DMS79 (cell line): ENCODE data around the gene GAS2L2.

Source experiments
- DNase-seq: peaks from one replicate; lab custom pipeline; 2025; lab: John Stamatoyannopoulos, UW

The GAS2L2 gene

DNA sequence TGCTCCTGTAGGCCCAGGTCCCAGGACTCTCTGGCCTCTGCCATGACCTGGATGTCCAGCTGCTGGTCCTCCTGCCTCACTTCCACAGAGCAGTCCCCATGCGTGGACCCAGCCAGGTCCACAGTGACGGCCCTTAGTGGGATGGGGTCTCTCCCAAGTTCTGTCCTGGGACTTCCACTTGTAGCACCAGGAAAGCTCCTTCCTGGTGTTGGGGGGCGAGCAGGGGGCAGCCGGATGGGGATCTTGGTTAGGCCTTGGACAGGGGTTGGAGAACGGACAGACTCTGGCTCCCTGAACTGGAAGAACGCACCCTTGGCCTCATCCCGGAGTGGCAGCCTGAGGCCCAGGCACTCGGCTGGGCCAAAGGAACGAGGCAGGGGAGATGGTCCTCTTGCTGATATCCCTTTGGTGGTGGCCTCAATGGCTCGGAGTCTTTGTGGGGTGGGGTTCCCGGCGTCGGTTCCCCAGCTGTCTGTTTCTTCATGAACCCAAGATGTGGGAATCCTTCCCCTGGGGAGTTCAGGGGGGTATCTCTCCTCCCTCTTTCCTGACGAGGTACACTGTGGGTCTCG, 7.2 kb downstream of the GAS2L2 start:
- no peak for DNase-seq

- no peak for DNase-seq
These were observed 7.8 kb downstream of the GAS2L2 start for GRCh38 chr17:35745246-35745645.

GRCh38 chr17:35744830-35745229, 8.2 kb downstream of the GAS2L2 start:
- DNase-seq: no peak

DNA sequence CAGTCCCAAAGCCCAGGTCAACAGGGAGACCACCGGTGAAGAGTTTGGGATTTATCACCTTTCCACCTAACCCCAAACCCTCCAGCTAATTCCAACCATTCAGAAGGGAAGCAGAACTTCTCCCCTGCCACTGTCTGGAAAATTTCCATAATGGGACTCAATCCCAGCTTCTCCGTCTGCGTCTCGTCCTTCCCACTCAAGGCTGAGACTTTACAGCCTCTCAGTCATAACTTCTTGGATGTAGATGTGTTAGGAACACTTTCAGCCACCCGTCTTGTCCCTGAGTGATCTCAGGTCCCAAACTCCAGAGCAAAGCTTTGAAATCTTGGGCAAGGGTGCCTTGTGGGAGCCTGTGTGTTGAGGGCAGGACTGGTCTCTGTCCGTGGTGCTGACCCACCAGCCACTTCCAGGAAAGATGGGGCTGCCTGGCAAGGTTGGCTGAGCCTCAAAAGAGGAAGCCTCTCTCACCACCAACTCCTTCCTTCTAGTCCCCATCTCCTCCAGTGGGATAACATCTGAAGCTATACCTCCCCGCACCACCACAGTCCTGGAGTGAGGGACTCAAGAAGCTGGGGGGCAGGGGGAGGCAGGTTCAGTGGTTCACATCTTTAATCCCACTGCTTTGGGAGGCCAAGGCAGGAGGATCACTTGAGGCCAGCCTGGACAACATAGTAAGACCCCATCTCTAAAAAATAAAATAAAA, 9.3 kb downstream of the GAS2L2 start:
- DNase-seq: no peak

- DNase-seq: no peak
These were observed 10.1 kb downstream of the GAS2L2 start for GRCh38 chr17:35742896-35743477.

- DNase-seq: no peak
These were observed 10.5 kb downstream of the GAS2L2 start for GRCh38 chr17:35742496-35742895.

- DNase-seq: no peak
These were observed 11.8 kb downstream of the GAS2L2 start for GRCh38 chr17:35740997-35741931.

GRCh38 chr17:35740216-35740615, 12.8 kb downstream of the GAS2L2 start:
- no peak for DNase-seq

DNA sequence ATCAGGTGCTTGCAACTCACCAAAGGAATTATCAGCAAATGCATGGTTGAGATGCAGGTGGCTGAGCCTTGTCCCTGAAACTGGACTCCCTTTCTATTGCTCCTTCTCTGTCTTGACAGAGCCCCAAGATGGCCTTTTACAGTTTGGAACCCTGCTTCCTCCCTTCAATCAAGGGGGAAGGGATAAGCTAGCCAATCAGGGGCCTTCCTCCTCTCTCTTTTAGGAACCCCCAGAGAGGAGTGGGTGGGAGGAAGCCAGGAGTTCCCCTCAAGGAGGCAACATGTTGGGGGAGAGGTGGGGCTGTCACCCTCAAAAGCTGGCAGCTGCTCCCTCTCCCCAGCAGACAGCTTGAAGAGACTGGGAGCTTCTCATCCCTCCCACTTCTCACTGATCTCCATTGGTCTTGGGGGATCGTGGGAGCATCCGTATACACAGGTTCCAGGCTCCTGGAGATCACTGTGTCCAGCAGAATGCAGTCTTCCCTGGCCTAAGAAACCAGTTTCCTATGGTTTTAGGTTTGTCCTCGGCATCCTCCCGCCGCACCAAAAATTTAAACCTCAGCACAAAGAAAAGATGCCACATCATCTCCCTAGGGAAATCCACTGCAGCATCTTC, 14.4 kb downstream of the GAS2L2 start:
- DNase-seq: no peak

- no peak for DNase-seq
These were observed 16.8 kb downstream of the GAS2L2 start for GRCh38 chr17:35736236-35736635.

GRCh38 chr17:35735036-35735805, 17.8 kb downstream of the GAS2L2 start:
- no peak for DNase-seq

DNA sequence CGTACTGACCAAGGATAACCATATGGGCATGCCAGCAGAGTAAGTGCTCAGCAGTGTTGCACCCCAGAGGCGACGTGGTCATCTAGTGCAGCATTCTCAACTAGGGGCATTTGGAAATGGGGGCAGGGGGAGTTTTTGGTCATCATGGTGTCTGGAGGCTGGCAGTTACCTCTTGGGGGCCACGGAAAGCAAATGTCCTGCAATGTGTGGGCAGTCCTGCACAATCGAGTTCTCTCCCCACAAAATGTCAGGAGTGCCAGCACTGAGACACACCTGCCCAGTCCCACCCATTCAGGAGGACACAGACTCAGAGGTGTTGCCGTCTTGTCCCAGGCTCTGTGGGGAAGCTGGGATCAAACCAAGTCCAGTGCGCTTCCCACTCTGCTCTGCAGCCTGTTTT, 18.6 kb downstream of the GAS2L2 start:
- no peak for DNase-seq

DNA sequence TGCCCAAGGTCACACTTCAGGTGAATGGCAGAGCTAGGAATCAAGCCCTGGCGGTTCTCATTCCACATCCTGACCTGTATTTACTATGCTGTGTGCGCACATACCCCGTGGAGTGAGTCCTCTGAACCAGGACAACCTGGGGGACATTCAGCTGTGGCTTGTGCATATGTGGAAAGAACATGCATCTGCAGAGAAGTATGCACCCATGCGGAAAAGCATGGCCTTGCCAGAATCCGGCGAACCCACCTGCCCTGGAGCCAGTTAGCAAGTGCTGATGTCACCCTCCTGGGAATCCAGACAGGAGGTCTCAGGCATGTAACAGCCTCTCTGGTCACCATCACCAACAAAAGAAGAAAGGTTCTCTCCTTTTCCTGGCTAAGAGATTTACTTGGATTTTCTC, 19.7 kb downstream of the GAS2L2 start:
- DNase-seq: no peak

DNA sequence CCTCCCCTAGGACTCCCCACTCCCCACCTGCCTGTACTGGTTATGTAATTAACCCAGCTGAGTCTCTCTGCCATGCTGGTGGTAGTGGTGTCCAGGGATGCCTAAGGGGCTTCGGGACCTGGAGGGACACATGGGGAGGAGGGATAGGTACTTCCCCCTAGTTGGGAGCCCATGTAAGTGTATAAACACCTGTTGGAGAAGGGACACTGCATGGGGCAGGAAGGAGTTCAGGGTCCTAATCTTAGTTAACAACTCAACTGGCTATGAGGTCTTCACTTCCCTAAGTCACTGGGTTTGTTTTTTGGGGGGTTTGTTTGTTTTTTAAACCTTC, 20.3 kb downstream of the GAS2L2 start:
- DNase-seq: no peak

DNA sequence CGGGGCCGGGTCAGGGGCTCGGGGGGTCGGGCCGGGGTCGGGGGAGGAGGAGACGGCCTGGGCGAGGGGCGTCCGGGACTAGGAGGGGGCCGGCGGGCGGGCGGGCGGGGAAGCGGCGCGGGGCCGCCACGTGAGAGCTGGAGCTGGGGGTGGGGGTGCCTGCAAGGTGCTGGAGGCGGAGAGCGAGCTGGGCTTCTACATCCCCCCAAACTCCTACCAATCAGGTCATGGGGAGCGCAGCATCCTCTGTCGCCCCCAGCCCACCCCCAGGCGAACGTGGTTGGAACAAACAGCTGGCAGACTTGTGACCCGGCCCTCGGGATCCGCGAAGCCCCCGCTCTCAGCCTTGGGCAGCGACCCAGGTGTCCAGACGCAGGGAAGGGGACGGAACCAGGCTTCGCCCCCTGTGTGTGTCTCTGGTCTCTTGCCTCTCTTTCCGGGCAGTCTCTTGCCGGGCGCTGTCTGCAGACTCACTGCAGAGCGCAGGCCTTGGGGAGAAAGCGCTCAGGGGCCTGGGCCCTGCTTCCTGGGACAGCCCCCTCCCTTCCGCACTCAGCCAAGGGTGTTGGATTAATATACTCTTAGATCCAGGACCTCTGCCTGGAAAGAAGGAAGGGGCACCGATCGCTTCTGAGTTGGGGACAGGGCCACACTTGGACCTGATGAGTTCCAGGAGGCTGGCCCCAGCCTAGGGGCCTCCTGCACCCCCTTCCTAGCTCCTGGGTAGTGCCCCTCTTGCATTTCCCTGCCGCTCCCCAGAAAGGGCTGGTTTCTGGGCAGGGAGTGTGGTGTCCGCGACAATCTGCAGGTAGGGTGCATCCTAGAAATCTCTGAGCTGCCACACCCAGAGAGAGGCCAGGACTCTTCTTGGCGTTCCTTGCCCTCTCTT, 20.9 kb downstream of the GAS2L2 start:
- no peak for DNase-seq

DNA sequence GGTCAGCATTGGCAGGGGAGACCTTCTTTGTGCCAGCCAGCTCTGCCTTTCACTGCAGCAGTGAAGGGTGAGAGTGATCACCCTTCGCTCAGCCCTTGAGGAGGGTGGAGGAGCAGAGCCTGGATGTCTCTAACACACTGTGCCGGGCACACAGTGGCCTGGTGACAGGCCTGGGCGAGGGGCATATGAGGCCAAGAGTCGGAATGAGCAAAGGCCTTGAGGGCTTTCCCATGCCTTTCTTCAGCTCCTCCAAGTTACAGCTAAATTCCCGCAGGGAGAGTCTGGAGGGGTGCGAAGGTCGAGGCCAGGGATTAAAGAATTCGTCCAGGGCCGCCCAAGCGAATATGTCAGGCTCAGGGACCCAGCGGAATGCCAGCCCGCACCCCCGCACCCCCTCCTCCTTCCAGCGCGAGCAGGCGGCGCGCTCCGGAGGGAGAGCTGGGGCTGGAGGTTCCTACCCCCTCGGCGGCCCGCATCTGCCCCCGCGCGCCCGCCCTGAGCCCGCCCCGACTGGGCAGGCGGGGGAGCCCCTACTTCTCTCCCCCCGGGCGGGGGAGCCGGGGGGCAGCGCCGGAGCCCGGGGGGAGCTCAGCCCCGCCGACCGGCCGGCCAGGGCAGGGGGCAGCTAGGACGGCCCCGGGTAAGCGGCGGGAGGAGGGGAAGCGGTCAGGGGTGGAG, 21.7 kb downstream of the GAS2L2 start, which contains the start of gene RASL10B:
Gene RASL10B, plus strand, starts transcription at position 401 of the 678 bp plus-strand sequence. CDS start 3,546 bp downstream, outside the sequence.
- DNase-seq: no peak

DNA sequence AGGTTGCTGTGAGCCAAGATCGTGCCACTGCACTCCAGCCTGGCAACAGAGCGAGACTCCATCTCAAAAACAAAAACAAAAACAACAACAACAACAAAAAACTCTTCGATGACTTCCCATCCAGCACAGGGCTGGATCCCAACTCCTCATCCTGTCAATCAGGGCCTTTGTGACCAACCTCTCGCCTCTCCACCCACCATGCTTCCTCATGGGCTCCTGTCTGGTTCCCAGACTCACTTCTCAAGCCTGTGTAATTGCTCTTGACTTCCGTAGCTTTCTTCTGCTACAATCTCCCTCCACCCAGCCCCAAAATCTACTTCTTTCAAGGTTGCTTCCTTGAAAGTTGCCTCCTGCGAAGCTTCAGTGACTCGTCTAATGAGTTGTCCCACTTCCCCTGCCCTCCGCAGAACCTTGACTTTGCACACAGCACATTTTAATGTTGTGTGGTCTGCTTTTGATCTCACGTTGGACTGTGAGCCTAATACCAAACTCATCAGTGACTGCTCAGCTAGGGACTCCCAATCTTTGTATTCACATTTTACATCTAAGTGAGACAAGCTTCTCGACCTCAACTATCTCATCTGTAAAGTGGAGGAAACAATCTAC, 22.5 kb downstream of the GAS2L2 start:
- DNase-seq: no peak

- no peak for DNase-seq
These were observed 23.6 kb downstream of the GAS2L2 start for GRCh38 chr17:35729405-35729833.

GRCh38 chr17:35728551-35728950, 24.5 kb downstream of the GAS2L2 start:
- no peak for DNase-seq
